Measurements from ENCODE around the gene PRSS53. TPM values are rescaled to one million over a fixed set of nuclear protein-coding genes. Genes with fewer than 3 reads are reported as not detected.

PRSS53 gene
- total and polyA plus RNA-seq, 2 donors, result 1.1 to 4.7 TPM

DNA sequence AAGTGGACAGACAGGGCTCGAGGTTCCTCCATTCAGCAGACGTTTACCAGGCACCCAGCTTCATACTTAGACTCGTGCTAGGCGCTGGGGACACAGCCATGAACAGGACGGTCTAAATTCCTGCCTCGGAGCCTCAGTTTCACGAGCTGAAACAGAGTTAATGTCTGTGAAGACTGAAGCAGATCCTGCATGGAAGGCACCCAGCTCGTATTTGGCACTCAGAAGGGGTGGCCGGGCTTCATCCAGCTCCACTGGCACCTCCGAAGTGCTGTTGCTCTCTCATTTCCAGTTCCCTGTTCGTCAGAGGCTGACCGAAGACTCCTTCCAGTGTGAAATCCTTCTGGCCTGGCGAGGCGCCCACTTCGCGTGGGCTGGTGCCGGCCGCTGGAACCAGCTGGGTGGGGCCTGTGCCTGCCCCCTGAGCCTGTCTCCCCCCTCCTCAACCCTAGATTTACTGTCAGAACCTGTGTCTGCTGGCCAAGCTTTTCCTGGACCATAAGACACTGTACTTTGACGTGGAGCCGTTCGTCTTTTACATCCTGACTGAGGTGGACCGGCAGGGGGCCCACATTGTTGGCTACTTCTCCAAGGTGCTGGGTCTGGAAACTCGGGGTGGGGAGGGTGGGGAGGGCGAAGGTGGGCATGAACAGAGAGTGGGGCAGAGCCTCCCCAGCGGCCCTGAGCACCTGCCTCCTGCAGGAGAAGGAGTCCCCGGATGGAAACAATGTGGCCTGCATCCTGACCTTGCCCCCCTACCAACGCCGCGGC, 41.0 kb upstream of the PRSS53 start:
- H3K4me3 ChIP-seq (ENCODE audit: low read depth, low read length), result no peak overlapping the region
- DNase-seq (ENCODE audit: extremely low spot score), result no peak
- 66% methylated on average over 29 of the region's 29 CpGs for WGBS
- H3K36me3 ChIP-seq (ENCODE audit: insufficient read depth), result no peaks in the 10 kb centered on the region
- H3K27ac ChIP-seq (ENCODE audit: low read depth), result no peak overlapping the region
- no peaks in the 10 kb centered on the region for H3K4me1 ChIP-seq (ENCODE audit: insufficient read depth)

DNA sequence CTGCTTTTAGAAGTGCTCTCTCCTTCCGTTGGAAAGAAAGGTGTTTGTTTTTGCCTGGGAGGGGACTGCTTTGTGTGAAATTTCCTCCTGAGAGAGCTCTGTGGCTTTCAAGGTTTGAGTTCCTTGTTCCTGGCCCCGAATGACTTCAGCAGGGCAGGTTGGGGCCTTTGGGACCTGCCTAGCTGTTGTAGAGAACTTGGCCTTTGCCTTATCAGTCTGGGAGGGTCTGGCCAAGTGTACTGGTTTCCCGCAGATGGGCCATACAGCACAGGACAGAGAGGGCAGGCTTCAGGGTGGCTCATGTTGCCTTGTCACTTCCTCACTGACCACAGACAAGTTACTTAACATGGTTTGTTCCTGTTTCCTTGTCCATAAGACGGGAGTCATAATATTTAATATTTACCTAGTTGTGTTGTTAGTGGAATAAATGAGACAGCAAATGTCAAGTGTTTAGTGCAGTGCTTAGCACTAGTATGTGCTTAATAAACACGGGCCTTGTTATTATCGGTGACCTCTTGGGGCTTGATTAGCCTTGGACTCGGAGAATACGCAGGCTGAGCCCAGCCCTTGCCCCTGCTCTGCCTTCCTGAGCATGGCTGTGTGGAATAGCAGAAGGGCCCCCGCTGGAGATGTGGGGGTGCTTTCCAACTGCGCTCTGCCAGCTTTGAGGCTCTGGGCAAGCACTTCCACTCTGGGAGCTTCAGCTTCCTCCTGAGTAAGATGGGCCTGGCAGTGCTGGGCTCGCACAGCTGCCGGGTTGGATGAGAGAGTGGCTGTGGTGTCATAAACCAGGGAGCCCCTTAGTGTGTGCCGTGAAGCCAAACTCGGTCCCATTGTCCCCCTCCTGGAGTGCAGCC, 40.2 kb upstream of the PRSS53 start:
- Histone ChIP-seq H3K4me1 (ENCODE audit: insufficient read depth) (no peaks in the 10 kb centered on the region), H3K36me3 (ENCODE audit: insufficient read depth) (no peaks in the 10 kb centered on the region), H3K4me3 (ENCODE audit: low read depth, low read length) (no peak overlapping the region), H3K27ac (ENCODE audit: low read depth) (no peak overlapping the region)
- no peak for DNase-seq (ENCODE audit: extremely low spot score)
- WGBS, result 74% methylated on average over 14 of the region's 14 CpGs

DNA sequence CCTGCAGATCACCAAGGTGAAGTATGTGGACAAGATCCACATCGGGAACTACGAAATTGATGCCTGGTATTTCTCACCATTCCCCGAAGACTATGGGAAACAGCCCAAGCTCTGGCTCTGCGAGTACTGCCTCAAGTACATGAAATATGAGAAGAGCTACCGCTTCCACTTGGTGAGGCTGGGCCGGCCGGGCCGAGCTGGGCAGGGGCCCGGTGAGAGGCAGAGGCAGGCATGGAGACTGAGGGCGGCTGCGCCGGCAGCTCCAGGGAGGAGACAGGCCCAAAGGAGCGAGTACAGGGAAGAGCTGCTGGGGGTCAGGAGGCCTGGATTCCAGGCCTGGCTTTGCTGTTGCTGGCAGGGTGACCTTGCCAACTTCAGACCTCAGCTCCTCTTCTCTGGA, 38.4 kb upstream of the PRSS53 start:
- Histone ChIP-seq H3K36me3 (ENCODE audit: insufficient read depth) (no peaks in the 10 kb centered on the region), H3K4me3 (ENCODE audit: low read depth, low read length) (no peak overlapping the region), H3K4me1 (ENCODE audit: insufficient read depth) (no peaks in the 10 kb centered on the region), H3K27ac (ENCODE audit: low read depth) (no peak overlapping the region)
- WGBS, result 92% methylated on average over 13 of the region's 13 CpGs
- no peak for DNase-seq (ENCODE audit: extremely low spot score)

DNA sequence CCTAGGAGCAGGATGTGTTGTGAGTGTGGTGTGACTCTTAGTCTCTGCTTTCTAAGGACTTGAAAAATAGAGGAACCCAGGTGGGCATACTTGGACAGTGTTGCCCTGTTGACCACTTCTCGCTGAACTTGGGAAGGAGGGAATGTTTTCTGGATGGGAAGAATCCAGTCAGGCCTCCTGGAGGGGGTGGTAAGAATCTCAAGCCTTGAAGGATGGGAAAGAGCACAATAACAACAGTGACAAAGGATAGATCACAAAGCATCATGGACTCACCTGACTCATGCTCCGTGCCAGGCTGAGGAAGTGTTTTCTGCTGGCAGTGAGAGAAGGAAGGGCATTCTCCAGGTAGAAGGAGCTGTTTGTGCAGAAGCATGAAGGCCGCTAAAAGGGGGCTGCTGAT, 37.1 kb upstream of the PRSS53 start:
- H3K4me3 ChIP-seq (ENCODE audit: low read depth, low read length), result no peak overlapping the region
- H3K36me3 ChIP-seq (ENCODE audit: insufficient read depth), result no peaks in the 10 kb centered on the region
- no peaks in the 10 kb centered on the region for H3K4me1 ChIP-seq (ENCODE audit: insufficient read depth)
- no peak overlapping the region for H3K27ac ChIP-seq (ENCODE audit: low read depth)
- WGBS, result 96% methylated on average over 3 of the region's 3 CpGs
- no peak for DNase-seq (ENCODE audit: extremely low spot score)

DNA sequence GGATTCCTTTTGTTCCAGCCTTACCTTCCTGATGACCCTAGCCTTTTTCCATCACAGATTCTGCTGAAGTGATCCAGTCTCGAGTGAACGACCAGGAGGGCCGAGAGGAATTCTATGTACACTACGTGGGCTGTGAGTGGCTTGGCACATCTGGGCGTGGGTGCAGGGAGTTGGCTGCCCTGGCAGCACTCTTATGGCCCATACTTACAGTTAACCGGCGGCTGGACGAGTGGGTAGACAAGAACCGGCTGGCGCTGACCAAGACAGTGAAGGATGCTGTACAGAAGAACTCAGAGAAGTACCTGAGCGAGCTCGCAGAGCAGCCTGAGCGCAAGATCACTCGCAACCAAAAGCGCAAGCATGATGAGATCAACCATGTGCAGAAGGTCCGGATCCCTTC, 31.4 kb upstream of the PRSS53 start:
- Histone ChIP-seq H3K36me3 (ENCODE audit: insufficient read depth) (peaks cover 5% of the 10 kb centered on the region), H3K27ac (ENCODE audit: low read depth) (no peak overlapping the region), H3K4me3 (ENCODE audit: low read depth, low read length) (no peak overlapping the region), H3K4me1 (ENCODE audit: insufficient read depth) (peaks cover 2% of the 10 kb centered on the region)
- no peak for DNase-seq (ENCODE audit: extremely low spot score)
- WGBS, result 93% methylated on average over 16 of the region's 16 CpGs

DNA sequence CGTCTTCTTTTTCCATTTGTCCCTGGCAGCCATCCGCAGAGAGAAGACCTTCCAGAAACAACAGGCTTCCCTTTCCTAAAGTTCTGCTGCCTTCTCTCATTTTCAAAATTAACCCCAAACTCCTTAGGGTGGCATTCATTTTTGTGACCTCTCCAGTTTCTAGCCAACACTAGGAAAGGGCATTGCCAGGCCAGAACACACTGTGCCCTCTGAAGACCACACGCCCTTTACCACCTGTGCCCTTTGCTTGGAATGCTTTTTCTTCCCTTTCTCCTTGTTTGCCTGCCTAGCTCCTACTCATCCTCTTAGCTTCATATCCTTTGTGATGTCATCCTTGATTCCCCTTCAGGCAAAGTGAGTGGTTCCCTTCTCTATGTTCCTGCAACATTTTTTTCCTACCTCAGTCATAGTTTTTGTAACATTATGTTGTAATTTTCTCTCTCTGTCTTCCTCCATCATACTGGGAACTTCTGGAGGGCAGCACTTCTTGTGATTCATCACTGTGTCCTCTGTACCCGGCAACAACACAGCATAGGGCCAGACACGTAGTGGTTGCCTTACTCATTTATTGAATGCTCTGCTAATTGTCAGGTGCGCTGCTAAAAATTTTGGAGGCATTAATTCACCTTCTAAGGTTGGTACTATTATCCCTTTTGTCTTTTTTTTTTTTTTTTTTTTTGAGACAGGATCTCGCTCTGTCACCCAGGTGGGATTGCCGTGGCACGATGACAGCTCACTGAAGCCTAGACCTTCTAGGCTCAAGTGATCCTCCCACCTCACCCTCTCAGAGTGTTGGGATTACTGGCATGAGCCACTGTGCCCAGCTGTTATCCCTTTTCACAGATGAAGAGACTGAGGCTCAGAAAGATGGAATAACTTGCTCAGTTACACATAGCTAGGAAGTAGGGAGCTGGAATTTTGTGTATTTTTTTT, 29.7 kb upstream of the PRSS53 start:
- DNase-seq (ENCODE audit: extremely low spot score), result no peak
- peaks cover 5% of the 10 kb centered on the region for H3K36me3 ChIP-seq (ENCODE audit: insufficient read depth)
- H3K4me1 ChIP-seq (ENCODE audit: insufficient read depth), result peaks cover 2% of the 10 kb centered on the region
- H3K27ac ChIP-seq (ENCODE audit: low read depth), result peak overlapping the region; percentile 79
- WGBS, result 60% methylated on average over 9 of the region's 9 CpGs
- peak overlapping the region; percentile 74 for H3K4me3 ChIP-seq (ENCODE audit: low read depth, low read length)

DNA sequence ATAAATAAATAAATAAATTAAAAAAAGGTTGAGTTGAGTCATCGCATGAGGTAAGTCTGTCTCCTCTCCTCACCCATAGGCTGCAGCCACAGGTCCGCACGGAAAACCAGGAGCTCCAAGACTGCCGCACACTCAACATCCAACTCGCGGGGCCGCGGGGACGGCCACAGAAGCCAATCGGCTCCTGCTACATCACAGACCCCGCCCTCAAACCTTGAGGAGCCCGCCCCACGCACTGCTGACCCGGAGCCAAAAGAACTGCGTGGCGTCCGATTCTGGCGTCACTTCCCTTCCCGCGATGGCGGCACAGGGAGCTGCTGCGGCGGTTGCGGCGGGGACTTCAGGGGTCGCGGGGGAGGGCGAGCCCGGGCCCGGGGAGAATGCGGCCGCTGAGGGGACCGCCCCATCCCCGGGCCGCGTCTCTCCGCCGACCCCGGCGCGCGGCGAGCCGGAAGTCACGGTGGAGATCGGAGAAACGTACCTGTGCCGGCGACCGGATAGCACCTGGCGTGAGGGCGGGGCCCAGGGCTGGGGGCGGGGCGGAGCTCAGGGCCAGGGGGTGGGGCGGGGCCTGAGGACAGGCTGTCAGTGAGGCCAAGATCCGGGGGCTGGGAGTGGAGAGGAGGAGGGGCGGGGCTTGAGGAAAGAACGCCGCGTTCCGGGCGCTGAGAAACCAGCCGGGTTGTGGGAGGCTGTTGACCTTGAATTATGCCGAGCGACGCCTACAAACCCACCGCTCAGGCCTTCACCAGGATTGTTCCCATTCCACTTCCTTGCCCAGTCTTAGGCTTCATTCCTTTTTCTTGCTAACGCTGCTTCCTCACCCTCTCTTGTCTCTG, 28.9 kb upstream of the PRSS53 start, which contains the start of gene KAT8:
KAT8 (plus strand) TSS at position 281 of the 839 bp plus-strand sequence; CDS start at position 299, 18 bp downstream.
- H3K27ac ChIP-seq (ENCODE audit: low read depth), result peak within 1 kb of the TSS; percentile 95
- H3K4me3 ChIP-seq (ENCODE audit: low read depth, low read length), result peak within 1 kb of the TSS; percentile 74
- H3K4me1 ChIP-seq (ENCODE audit: insufficient read depth), result peaks cover 2% of the 10 kb centered on the region
- peaks cover 5% of the 10 kb centered on the region for H3K36me3 ChIP-seq (ENCODE audit: insufficient read depth)
- DNase-seq (ENCODE audit: extremely low spot score), result peak; percentile 97
- WGBS, result under 1% methylated on average over 68 of the region's 68 CpGs

DNA sequence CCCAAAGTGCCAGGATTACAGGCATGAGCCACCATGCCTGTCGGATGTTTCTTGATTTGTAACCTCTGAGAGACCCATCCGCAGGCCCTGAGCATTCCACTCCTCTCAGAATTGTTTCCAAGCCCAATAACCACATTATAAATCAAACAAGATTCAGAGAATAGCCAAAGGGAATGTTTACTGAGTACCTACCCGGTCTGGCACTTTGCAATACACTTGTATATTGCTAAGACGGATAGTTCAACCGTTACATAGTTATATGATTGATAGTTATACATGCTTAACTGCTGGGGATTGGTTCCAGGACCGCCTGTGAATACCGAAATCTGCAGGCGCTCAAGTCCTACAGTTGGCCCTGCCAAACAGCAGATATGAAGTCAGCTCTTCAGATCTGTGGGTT, 25.7 kb upstream of the PRSS53 start:
- Histone ChIP-seq H3K27ac (ENCODE audit: low read depth) (no peak overlapping the region), H3K4me1 (ENCODE audit: insufficient read depth) (peaks cover 2% of the 10 kb centered on the region), H3K4me3 (ENCODE audit: low read depth, low read length) (no peak overlapping the region), H3K36me3 (ENCODE audit: insufficient read depth) (no peaks in the 10 kb centered on the region)
- DNase-seq (ENCODE audit: extremely low spot score), result no peak
- 67% methylated on average over 8 of the region's 8 CpGs for WGBS

DNA sequence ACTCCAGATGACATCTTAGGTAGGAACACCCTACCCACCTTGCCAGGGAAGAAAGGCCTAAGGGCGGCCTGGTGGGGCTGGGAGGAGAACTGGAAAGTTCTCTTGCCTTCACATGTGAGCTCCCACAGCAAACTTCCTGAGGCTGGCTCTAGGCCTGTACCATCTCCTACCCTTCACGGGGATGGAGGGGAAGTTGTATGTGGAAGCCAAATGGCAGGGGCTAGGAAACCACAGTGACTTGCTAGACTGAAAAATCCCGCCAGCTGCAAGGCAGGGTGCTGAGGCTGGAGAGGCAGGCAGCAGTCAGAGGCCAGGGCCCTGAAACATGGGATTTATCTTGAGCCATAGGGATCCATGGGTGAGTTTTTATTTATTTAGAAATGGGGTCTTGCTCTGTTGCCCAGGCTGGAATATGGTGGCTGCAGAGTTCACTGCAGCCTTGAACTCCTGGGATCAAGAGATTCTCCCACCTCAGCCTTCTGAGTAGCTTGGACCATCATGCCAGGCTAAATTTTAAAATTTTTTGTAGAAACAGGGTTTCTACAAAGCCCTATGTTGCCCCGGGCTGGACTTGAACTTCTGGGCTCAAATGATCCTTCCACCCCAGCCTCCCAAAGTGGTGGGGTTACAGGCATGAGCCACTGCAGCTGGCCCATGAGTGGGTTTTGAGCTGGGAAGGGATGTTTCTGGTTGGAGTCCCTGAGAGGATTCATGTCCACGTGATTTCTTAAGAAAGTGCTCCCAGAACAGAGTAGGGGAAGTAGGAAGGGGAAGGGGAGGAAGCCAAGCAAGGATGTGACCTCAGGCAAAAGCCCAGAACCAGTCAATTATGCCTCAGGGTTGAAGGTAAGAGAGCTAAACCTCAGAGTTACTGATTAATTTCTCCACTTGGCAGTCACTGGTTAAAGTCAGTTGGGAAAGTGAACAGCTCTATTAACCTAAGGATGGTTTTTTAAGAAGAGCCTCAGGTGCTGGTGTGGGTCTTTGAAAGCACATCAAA, 24.7 kb upstream of the PRSS53 start:
- H3K4me1 ChIP-seq (ENCODE audit: insufficient read depth), result peaks cover 2% of the 10 kb centered on the region
- DNase-seq (ENCODE audit: extremely low spot score), result no peak
- no peak overlapping the region for H3K27ac ChIP-seq (ENCODE audit: low read depth)
- H3K4me3 ChIP-seq (ENCODE audit: low read depth, low read length), result no peak overlapping the region
- H3K36me3 ChIP-seq (ENCODE audit: insufficient read depth), result no peaks in the 10 kb centered on the region
- WGBS, result 76% methylated on average over 5 of the region's 5 CpGs

DNA sequence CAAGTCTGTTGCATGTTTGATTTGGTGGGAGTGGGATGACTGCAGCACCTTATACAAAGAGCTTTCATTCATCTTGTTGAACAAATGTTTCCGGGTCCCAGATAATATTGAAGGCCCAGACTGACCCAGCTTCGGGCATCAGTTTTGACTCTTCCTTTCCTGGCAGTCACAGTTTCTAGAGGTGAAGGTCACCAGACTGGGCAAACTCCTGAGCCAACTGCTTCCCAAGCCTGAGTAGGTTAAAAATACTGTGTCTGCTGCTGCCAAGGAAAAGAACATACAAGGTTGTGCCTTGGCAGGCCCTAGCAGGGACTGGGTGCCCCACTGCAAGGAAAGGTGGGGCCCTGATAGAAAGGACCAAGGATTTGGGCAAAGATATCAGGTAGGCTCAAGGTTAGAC, 24.0 kb upstream of the PRSS53 start:
- H3K4me3 ChIP-seq (ENCODE audit: low read depth, low read length), result no peak overlapping the region
- H3K4me1 ChIP-seq (ENCODE audit: insufficient read depth), result peaks cover 2% of the 10 kb centered on the region
- no peak overlapping the region for H3K27ac ChIP-seq (ENCODE audit: low read depth)

DNA sequence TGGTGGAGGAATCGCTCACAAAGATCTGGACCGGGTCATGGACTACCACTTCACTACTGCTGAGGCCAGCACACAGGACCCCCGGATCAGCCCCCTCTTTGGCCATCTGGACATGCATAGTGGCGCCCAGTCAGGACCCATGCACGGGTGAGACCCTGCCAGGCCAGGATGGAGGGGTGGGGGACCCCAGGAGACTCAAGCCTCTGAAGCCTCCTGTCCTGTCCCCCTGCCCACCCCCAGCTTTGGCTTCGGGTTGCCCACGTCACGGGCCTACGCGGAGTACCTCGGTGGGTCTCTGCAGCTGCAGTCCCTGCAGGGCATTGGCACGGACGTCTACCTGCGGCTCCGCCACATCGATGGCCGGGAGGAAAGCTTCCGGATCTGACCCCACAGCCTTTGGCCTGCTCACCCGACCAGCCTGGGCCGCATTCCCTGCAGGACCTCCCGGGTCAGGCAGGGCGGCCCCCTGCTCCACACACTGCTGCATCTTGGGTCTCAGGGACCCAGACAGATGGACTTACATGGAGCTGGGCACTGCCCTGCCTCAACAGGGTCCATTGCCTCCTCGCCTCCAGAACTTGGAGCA, 23.2 kb upstream of the PRSS53 start:
- H3K4me3 ChIP-seq (ENCODE audit: low read depth, low read length), result no peak overlapping the region
- H3K27ac ChIP-seq (ENCODE audit: low read depth), result no peak overlapping the region
- DNase-seq (ENCODE audit: extremely low spot score), result no peak
- WGBS, result 94% methylated on average over 23 of the region's 23 CpGs
- H3K36me3 ChIP-seq (ENCODE audit: insufficient read depth), result no peaks in the 10 kb centered on the region
- peaks cover 2% of the 10 kb centered on the region for H3K4me1 ChIP-seq (ENCODE audit: insufficient read depth)

More for the DNA sequence above, 24.0 kb upstream of the PRSS53 start:
- WGBS, result 83% methylated on average over 2 of the region's 2 CpGs
- H3K36me3 ChIP-seq (ENCODE audit: insufficient read depth), result no peaks in the 10 kb centered on the region
- no peak for DNase-seq (ENCODE audit: extremely low spot score)
